ENCODE results near the gene RIN3.
"Not testable (repeated sequence)": the region's sequence is repeated elsewhere in the genome, so short reads cannot be mapped to it uniquely, and the experiment has no call there.

RIN3 gene

GRCh38 chr14:92675976-92676375 lies 162.4 kb downstream of the RIN3 start:
- DNase-seq, result no peak

DNA sequence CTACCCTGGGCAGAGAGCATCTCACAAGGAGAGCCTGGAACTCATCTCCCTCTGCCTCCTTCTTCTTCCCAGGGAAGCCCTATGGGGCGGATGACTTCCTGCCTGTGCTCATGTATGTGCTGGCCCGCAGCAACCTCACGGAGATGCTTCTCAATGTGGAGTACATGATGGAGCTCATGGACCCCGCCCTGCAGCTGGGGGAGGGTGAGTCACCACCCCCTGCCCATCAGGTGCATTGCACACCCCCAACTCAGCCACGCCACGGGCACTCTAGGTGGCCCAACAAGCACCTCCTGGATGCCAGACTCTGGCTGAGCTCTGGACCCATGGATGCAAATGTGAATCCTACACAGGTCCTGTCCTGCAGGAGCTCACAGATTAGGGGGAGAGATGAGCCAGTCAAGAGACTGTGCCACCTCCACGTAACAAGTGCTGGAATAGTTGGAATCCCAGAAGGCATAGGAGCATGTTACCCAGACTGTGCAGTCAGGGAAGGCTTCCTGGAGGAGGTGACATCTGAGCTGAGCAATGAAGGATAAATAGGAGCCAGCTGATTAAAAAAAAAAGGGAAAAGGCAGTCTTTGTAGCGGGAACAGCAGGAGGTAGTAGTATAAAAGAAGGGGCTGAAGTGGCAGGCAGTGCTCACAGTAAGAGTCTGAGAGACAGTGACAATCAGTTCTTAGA lies 163.0 kb downstream of the RIN3 start:
- no peak for DNase-seq

DNA sequence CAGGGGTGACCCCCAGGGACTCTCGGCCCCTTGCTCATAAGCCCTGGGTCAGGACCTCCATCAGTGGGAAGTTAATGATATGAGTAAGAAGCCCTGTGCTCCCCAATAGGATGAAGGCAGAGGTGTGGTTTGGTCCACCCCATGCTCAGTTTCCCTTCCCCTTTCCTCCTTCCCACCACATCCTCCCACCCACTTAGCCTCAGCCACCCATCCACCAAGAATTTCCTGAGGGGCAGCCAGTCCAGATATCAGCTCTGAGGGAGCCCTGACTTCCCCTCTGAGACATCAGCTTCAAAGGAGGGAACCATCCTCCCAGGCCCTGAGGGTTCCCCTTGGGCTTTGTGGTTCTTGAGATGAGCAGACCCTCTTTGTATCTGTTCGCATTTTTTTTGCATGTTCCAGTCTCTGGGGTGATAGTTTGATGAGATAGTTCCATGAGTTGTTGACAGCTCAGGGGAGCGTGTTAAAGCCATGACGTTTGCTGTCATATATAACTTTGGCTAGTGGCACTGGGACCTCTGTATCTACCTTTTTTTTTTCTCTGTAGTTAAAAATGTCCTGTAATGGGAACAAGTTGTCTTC lies 163.6 kb downstream of the RIN3 start:
- no peak for DNase-seq

- DNase-seq, result no peak
These were observed 164.4 kb downstream of the RIN3 start for GRCh38 chr14:92677955-92678354.

DNA sequence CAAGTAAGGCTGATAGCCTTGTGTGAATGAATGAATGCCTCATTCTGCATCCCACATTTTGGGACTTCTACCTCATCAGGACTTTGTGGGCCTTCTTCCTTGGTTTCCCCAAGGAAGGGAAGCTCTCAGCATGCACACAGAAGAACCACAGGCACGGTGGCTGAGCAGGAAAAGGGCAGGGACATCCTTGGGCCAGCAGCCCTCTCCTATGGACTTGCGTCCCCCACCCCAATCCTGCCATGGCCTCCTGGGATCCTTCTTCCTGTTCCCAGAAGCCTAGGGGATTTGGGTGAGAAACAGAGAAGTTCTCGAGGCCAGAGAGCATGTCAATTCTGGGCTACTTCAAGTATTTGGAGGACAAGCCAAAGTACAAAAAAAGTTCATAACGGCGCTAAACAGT lies 165.2 kb downstream of the RIN3 start:
- no peak for DNase-seq

- DNase-seq, result no peak
These were observed 165.7 kb downstream of the RIN3 start for GRCh38 chr14:92679246-92679645.

- not testable (repeated sequence) for DNase-seq
These were observed 166.7 kb downstream of the RIN3 start for GRCh38 chr14:92680330-92680729.

- DNase-seq, result peak; percentile 67 to 71
These were observed 167.4 kb downstream of the RIN3 start for GRCh38 chr14:92680781-92681650.

DNA sequence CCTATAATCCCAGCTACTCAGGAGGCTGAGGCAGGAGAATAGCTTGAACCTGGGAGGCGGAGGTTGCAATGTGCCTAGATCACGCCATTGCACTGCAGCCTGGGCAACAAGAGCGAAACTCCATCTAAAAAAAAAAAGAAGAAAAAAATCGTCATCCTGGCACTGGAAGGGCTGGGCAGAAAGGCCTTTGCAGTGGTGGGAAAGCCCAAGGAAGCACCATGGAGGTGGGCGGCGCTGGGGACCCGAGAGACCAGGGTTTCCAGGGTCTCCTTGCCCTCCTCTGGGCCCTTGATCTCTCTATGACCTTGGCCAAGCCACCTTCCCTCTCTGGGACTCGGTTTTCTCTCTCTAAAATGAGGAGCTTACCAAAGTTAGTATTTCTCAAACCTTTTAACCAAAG lies 169.5 kb downstream of the RIN3 start:
- no peak for DNase-seq

GRCh38 chr14:92684801-92685560 lies 171.4 kb downstream of the RIN3 start:
- no peak for DNase-seq

GRCh38 chr14:92685784-92686355 lies 172.3 kb downstream of the RIN3 start:
- no peak for DNase-seq

DNA sequence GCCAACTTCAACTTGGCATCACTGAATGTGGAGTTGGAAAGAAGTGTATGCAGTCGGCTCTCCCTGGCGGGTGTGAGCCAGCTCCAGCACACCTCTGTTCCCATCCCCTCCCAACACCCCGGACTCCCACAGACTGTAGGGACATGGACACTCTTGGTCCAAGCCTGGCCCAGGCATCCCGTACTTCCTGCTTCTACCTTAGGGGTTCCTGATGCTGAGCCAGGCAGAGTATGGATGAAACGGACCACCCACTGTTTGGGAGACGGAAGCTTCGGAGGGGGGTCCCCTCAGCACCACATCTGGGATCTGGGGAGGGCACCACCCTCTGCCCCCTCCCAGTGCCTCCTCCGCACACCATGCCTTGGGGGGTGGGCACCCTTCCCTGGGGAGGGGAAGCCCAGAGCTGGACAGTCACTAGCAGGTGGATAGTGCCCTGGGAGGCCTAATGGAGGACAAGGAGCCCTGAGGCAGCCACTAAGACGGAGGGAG lies 172.9 kb downstream of the RIN3 start:
- DNase-seq, result no peak

DNA sequence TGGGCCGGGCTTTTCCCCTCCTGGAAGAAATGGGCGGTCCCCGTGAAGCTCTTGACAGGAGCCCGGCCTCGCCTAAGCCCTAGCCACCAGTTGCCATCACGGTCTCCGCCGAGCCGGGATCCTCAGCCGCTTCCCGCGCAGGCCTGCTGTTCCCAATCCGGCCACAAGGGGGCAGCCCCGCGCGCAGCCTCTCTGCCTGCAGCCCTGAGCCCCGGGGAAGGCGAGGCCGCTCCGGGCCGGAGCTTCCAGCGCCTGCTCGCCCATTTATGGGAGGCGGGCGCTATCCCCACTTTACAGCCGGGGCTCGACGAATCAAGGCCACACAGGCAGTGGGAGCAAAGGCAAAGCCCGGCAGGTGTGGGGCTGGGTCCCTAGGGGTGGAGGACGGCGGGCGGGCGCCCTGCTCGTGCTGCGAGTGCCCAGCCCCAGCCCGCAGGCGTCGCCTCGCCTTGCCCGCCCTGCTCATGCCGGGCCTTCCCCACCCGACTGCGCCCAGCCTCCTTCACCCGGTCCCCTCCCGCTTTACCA lies 173.4 kb downstream of the RIN3 start:
- DNase-seq, result peak; percentile 39 to 41

- DNase-seq, result no peak
These were observed 174.3 kb downstream of the RIN3 start for GRCh38 chr14:92687681-92688433.

DNA sequence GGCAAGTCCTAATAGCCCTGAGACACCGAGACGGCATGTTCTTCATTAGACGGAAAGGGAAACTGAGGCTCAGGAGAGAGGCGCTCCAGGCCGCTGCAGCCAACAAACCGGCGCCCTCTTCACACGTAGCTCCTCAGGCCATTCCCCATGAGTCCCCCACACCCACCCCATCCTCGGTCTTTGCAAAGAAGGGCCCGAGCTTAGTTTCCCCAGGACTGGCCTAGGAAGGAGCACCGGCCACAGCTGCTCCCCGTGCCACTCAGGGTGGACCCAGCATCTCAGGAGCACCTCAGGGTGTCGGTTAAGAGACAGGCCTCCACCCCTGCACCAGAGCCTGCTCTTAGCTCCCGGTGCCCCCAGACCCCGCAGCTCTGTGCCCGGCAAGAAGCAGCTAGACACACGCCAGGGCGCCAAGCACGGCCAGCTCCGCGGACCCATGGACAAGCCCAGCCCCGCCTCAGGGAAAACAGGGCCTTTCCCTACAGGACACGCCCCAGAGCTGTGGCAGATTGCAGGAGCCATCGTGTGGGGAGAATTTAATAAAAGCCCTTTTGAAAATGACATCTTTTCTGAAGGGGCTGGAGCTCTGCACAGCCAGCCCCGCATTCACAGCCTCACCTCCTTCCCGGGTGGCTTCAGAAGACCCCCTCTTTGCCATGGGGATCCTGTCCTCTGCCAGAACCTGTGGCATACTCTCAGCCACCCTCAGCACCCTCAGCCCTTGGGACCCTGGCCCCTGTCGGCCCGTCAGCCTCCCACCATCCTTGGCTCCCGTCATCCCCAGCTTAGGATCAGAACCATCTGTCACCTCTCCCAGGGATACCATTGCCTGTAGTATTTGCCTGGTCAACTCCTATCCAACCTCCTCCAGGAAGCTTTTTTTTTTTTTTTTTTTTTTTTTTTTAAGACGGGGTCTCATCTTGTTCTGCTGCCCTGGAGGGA lies 175.1 kb downstream of the RIN3 start:
- no peak for DNase-seq

DNA sequence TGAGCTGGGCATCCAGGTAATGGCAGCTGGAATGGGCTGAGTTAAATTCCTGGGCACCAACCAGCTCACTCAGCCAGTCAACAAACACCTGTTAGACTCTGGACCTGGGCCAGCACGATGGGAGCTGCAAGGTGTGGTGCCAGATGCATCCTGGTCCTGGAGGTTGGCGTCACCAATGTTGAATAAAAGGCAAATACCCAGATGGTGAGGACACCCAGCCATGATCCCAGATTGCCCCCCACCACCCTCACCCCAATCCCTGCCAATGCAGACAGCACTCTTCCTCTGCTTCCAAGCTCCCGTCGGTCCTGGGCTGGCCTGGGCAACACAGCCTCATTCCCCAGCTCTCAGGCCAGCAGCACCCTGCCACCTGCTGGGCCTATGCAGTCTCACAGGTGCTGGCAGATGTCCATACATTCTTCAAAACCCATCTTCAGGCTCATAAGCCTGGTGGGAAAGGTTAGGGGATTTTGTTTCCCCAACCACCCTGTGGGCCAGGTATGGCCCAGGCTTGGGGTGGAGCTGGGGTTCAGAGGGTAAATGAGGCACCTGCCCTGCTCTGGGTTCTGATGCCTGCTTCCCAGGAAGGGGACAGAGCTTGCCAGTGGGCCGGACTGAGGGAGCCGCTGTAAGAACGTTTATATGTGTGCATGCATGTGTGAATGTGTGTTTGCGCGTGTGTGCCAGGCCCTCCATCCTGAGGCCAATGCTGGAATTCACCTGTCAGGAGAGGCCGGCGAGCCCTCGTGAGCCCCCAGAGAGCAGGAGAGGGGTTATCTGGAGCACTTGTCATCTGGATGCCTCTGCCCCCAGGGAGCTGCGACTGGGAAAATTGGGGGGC lies 176.8 kb downstream of the RIN3 start:
- DNase-seq, result no peak

GRCh38 chr14:92692822-92693226 lies 179.2 kb downstream of the RIN3 start:
- no peak for DNase-seq

DNA sequence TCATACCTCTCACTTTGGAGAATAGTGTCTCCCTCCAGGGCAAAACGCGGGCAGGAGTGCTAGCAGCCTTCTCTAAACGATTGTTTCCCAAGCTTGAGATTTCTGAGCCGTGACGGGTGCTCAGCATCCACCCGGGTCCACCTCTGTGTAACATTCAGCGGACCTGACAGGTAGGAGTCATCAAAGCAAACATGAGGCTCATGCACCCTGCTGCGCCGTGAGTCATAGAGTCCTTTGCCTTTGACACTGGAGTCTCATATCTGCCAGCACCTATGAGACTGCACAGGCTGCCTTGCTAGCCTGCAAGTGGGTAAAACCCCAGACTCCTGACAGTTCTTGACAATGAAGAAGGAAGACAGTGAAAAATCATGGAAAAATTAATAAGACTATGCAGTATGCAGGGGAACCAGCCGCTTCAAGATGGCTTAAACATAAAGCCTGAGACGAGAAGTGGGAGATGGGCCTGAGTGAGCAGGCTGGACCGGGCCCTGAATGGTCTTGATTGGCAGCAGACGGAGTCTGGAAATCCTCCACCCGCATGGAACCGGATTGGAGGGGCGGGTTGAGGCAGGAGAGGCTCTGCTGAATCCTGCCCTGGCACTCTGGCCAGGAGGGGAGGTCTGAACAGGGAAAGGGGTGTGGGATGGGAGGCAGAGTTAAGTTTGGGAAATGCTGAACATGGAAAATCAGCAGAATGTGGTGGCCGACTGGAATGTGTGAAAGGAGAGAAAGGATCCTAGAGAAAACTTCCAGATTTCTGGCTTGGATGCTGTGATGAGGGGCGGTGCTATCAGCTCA lies 180.6 kb downstream of the RIN3 start:
- DNase-seq, result no peak

GRCh38 chr14:92694807-92695206 lies 181.2 kb downstream of the RIN3 start:
- DNase-seq, result no peak

Measured in activated CD4-positive, alpha-beta T cell treated with anti-CD3 and anti-CD28 coated beads, Interleukin-2, amount 50 U/mL, for 4 hours (primary cell).